GM21447 (cell line): Measurements from ENCODE around the gene SIGLEC15.

Experiments
- ATAC-seq: cut with Tn5 transposase; IDR thresholded peaks from one replicate; pipeline ENCODE4 v1.9.1; 2021; ENCODE audit not compliant: unreplicated experiment

SIGLEC15 gene

DNA sequence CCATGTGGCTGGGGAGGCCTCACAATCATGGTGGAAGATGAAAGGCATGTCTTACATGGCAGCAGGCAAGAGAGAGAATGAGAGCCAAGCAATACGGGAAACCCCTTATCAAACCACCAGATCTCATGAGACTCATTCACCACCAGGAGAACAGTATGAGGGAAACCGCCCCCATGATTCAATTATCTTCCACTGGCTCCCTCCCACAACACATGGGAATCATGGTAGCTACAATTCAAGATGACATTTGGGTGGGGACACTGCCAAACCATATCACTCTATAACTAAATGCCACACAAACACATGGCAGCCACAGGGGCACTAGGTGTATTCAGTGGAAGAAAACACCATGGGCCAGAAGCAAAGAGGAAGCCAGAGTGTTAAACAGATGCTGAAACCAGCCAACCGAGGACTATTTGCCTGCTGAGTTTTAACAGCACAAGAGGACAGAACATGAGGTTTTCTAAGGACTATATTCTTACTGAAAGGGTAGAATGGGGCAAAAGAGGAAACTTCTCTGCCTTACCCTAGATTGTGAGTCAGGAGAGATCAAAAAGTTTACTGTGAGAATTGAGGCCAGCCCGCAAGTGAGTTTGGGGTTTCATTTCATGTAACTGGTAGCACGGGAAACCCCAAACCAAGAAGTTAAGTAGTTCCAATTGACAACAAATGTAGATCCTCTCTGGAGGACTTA, 49.2 kb downstream of the SIGLEC15 start:
- peak; percentile 93 for ATAC-seq

GRCh38 chr18:45876161-45876560, 50.7 kb downstream of the SIGLEC15 start:
- no peak for ATAC-seq

- no peak for ATAC-seq
Observed at GRCh38 chr18:45877403-45877802, 51.9 kb downstream of the SIGLEC15 start.

DNA sequence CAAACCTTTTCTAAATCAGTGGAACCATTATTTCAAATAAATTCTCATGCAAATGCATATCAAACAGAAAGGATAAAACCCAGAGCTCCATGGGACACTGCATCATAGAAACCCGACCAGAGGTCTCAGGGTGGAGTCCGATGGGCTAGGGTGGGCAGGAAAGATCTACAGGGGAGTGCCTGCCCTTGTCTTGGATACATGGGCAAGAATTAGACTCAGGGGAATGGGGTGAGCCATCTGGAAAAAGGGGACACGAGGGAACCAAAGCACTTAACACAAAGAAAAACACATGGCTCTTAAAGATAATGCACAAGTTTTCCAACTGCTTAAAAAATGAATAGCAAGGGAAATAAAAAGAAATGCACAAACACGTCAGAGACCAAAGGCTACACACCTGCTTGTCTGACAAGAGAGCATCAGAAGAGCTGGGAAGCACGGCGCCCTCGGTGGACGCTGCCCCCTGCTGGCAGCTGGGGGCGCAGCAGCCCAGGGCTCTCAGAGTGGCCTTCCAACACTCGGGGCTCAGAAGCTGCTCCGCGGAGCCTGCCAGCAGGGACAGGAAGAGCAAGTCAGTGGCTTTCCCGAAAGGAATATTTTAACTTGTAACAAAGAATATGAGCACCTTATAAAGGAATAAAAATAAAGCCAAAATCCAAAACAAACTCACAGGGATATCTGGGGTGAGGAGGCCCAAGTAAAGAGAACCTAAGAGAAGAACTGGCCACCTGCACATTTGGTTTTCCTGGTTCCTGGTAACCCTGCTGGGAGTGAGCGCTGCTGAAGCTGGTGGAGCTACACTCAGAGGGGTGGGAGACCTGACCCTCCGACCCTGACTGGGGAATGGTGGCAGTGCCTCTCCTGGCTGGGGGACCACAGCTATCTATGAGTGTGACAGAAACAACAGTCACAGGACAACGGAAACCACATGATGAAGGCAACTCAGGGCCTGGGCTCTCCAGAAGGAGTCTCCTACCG, 54.5 kb downstream of the SIGLEC15 start:
- peak; percentile 79 for ATAC-seq

DNA sequence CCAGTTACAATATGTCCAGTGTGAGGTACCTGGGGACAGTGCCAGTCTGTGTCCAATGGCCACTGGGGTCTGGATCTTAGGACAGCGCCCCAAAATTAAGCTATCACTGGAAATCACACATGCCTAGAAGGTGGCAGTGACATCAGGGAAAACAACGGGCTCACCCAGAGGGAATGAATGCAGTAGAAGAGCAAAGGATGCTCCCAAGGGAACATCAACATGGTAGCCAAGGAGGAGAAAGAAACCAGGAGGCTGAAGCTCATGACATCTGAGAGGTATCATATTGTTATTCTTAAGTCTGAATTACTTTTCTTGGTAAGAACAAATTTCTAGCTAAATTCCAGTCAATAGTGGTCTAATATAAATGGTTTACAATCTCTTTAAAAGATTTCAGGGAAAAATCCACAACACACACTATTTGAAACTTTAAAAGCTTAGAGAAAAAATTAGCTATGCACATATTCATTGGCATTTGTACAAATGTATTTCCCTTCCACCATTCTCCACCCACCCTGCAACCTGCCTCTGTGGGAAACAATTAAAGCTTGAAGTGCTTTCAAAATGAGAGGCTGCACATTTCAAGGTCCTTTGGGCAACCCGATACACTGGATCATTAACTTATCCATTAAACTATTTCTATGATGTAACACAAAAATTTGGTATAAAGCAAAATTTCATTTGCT, 55.5 kb downstream of the SIGLEC15 start:
- no peak for ATAC-seq

DNA sequence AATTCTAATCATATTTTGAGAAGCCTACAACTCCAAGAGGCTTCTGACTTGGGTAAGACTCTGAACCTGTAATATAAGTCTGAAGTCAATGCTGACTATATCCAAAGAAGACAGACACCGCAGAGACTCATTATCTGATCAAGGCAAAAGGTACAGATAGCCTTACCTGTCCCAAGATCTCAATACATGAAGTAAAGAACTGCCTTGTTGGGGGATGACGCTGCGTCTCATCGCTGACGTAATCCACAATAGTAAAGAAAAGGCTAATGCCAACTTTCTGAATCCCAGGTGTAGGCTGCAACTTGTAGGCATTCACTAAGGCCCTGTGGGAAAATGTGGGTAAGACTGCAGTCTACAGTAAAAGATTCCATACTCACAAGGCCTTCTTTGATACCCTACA, 62.1 kb downstream of the SIGLEC15 start:
- no peak for ATAC-seq

GRCh38 chr18:45889419-45890064, 64.1 kb downstream of the SIGLEC15 start:
- ATAC-seq = no peak

GRCh38 chr18:45890606-45891005, 65.1 kb downstream of the SIGLEC15 start:
- ATAC-seq = no peak

DNA sequence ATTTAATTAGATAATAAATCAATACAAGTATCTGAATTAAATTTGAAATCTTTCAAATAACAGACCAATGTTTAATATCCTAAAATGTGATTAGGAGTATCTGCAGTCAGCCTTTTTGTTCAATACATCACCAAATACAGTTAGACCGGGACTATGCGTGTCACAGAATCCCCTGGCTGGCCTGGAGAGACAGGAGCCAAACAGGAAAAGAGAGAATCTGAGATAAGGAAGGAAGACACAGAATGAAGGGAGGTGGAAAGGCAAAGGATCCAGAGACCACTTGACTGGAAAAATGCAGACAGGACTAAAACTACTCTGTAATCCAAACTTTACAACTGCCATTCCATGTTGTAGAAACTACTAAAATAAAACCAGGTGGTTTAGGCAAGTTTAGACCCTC, 66.3 kb downstream of the SIGLEC15 start:
- no peak for ATAC-seq
